GM19240 (cell line): ENCODE data around the gene CR1.
"Not testable (repeated sequence)": the region's sequence is repeated elsewhere in the genome, so short reads cannot be mapped to it uniquely, and the experiment has no call there.

Experiments used
- DNase-seq: peaks from one replicate; pipeline ENCODE4 v3.0.0; 2011; ENCODE audit warnings: low spot score; ENCODE audit not compliant: insufficient read length

Gene CR1

GRCh38 chr1:207503950-207504349 lies 8.0 kb downstream of the CR1 start:
- DNase-seq: no peak

GRCh38 chr1:207504438-207504837 lies 8.5 kb downstream of the CR1 start:
- no peak for DNase-seq

- DNase-seq: no peak
Observed at GRCh38 chr1:207510444-207510843, 14.5 kb downstream of the CR1 start.

- no peak for DNase-seq
Observed at GRCh38 chr1:207514890-207515289, 18.9 kb downstream of the CR1 start.

- no peak for DNase-seq
Observed at GRCh38 chr1:207516729-207517128, 20.8 kb downstream of the CR1 start.

GRCh38 chr1:207518608-207519236 lies 22.8 kb downstream of the CR1 start:
- no peak for DNase-seq

- no peak for DNase-seq
Observed at GRCh38 chr1:207519505-207520399, 23.8 kb downstream of the CR1 start.

- not testable (repeated sequence) for DNase-seq
Observed at GRCh38 chr1:207520400-207521345, 24.7 kb downstream of the CR1 start.

GRCh38 chr1:207525239-207525638 lies 29.3 kb downstream of the CR1 start:
- DNase-seq: not testable (repeated sequence)

- not testable (repeated sequence) for DNase-seq
Observed at GRCh38 chr1:207528401-207528800, 32.4 kb downstream of the CR1 start.

GRCh38 chr1:207536263-207536662 lies 40.3 kb downstream of the CR1 start:
- not testable (repeated sequence) for DNase-seq

- not testable (repeated sequence) for DNase-seq
Observed at GRCh38 chr1:207546677-207547357, 50.9 kb downstream of the CR1 start.

- DNase-seq: not testable (repeated sequence)
Observed at GRCh38 chr1:207554823-207555222, 58.9 kb downstream of the CR1 start.

- DNase-seq: no peak
Observed at GRCh38 chr1:207565546-207566468, 69.8 kb downstream of the CR1 start.

GRCh38 chr1:207571926-207572325 lies 76.0 kb downstream of the CR1 start:
- DNase-seq: not testable (repeated sequence)

GRCh38 chr1:207573074-207573473 lies 77.1 kb downstream of the CR1 start:
- DNase-seq: not testable (repeated sequence)

- not testable (repeated sequence) for DNase-seq
Observed at GRCh38 chr1:207575381-207575780, 79.4 kb downstream of the CR1 start.

- no peak for DNase-seq
Observed at GRCh38 chr1:207578796-207579435, 83.0 kb downstream of the CR1 start.

- DNase-seq: peak; percentile 13
Observed at GRCh38 chr1:207579436-207579799, 83.5 kb downstream of the CR1 start.
